ENCODE data around the gene ITLN2. TPM values are rescaled to one million over a fixed set of nuclear protein-coding genes. Genes with fewer than 3 reads are reported as not detected.
A peak's percentile ranks its signal among the peaks of the same experiment; 100 is the strongest.

The ITLN2 gene
- total and polyA plus RNA-seq, 10 of the 15 experiments (the other 5 are each of a cell fraction or from before 2014, with no cell fraction given): not detected

DNA sequence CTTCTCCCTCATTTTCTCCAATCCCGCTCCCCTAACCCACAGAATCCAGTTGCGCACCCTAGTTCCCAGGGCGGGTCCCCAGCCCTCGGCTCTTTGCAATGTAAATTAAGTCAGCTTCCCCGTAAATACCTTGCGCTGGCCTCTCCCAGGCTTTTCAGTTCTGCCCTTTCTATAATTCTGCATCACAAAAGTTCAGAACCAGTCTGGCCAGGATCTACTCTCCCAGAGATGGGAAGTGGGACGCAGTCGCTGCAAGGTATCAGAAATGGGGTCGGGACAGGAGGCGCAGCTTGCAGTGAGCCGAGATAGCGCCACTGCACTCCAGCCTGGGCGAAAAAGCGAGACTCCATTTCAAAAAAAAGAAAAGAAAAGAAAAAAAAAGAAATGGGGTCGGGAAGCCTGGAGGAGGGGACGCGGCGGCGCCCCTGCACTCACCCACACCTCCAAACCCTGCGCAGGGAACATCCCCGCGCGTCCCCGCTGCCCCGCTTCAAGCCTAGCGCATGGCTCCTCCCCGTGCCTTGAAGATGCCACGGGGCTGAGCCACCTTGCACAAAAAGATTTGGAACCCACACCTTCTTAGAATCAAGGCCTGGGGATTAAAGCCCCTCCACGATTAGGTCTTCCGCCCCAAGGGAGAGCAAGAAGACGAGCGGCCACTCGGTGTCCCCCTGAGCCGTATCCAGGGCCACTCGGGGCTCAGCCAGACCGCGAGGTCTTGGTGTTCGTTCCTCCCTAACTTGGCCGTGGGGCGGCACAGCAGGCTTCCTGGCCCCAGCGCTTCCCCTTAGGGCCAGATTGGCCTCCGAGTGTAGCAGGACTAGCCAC is 27.2 kb upstream of the ITLN2 start:
- FAIRE-seq: no peak
- POLR2A ChIA-PET: no interaction called here
- no peak overlapping the region for H2AFZ ChIP-seq (ENCODE audit: control insufficient read depth, low read depth, low read length)

DNA sequence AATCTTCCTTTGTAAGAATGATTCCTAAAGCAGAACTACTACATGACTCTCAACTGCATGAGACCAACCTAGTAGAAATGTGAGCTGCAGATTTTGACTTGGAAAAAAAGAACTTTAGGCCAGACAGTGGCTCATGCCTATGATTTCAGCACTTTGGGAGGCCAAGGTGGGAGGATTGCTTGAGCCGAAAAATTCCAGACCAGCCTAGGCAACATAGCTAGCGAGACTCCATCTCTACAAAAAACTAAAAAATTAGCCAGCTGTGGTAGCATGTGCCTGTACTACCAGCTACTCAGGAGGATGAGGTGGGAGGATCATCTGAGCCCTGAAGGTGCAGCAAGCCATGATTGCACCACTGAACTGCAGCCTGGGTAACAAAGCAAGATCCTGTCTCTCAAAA is 24.7 kb upstream of the ITLN2 start:
- Histone ChIP-seq H3K27me3 (replicated peaks in 1 of 2; ENCODE audit: control insufficient read depth in 2 of 2, insufficient read depth in 2 of 2, low read length in 1 of 2) (no peaks in the 10 kb centered on the region; a peak in 2 of 4 replicates), H3K9me3 (replicated peaks; ENCODE audit: control insufficient read depth, insufficient read depth, low read length) (no peaks in the 10 kb centered on the region), H2AFZ (ENCODE audit: control insufficient read depth, low read depth, low read length) (no peak overlapping the region), H3K36me3 (ENCODE audit: control insufficient read depth in 2 of 2, insufficient read depth in 2 of 2, low read length in 1 of 2) (no peaks in the 10 kb centered on the region), H3K9ac (ENCODE audit: control insufficient read depth, insufficient read depth, low read length) (no peak overlapping the region), H3K4me1 (ENCODE audit: control insufficient read depth, insufficient read depth, low read length) (peaks cover 10% of the 10 kb centered on the region), H3K4me3 (no peak overlapping the region), H3K79me2 (ENCODE audit: control insufficient read depth, insufficient read depth, low read length) (no peaks in the 10 kb centered on the region), H3K4me2 (ENCODE audit: control insufficient read depth, insufficient read depth) (no peak overlapping the region), H3K27ac (ENCODE audit: control insufficient read depth, insufficient read depth) (no peak overlapping the region), H4K20me1 (ENCODE audit: control insufficient read depth, insufficient read depth) (no peaks in the 10 kb centered on the region)
- ChIA-PET RAD21 (ENCODE audit: unreplicated experiment) (interaction anchor here (1.0 to 4.2 kb wide), 3 partner anchors 10 to 141 kb away, joined by 3 to 21 read pairs (median 3); no protein-coding TSS in a partner anchor), POLR2A (no interaction called here), SMC1A (ENCODE audit: uncharacterized antibody, unreplicated experiment) (interaction anchor here (0.8 to 4.9 kb wide), 4 partner anchors 27 to 202 kb away, joined by 3 to 21 read pairs (median 4); no protein-coding TSS in a partner anchor), CTCF (interaction anchor here (0.8 to 11.0 kb wide), 9 partner anchors 10 to 203 kb away, joined by 3 to 75 read pairs (median 3); partner anchors contain the start of genes ITLN2 and KLHDC9)
- in situ Hi-C loops (cut with MboI) (no loop called here), intact Hi-C loops (cut with micrococcal nuclease; ENCODE audit: unreplicated experiment) (no loop called here)
- ATAC-seq (no peak), FAIRE-seq (no peak), DNase-seq (ENCODE audit: low read depth, low spot score) (no peak)
- TF ChIP-seq SPI1 (IDR thresholded peaks at IDR 0.05; ENCODE audit: borderline replicate concordance, insufficient read depth, low read depth, low read length) (no peak), EGR1 (IDR thresholded peaks at IDR 0.05; ENCODE audit: borderline replicate concordance in 1 of 2, low read depth in 2 of 2, low read length in 2 of 2) (no peak)
- WGBS (ENCODE audit: insufficient coverage, insufficient replicate concordance, low lambda C conversion rate, missing lambda C conversion rate): 86% methylated on average over 2 of the region's 2 CpGs
- no TSS peak for BruUV-seq (replicated peaks)

More for the DNA sequence above, 27.2 kb upstream of the ITLN2 start:
- Histone ChIP-seq H3K27me3 (replicated peaks in 1 of 2; ENCODE audit: control insufficient read depth in 2 of 2, insufficient read depth in 2 of 2, low read length in 1 of 2) (no peaks in the 10 kb centered on the region; a peak in 2 of 4 replicates), H3K9ac (ENCODE audit: control insufficient read depth, insufficient read depth, low read length) (no peak overlapping the region), H3K4me2 (ENCODE audit: control insufficient read depth, insufficient read depth) (peak overlapping the region; percentile 36; the same call in 1 of the 2 replicates), H3K4me1 (ENCODE audit: control insufficient read depth, insufficient read depth, low read length) (no peaks in the 10 kb centered on the region), H3K79me2 (ENCODE audit: control insufficient read depth, insufficient read depth, low read length) (no peaks in the 10 kb centered on the region), H4K20me1 (ENCODE audit: control insufficient read depth, insufficient read depth) (no peaks in the 10 kb centered on the region), H3K4me3 (0 out of 2 replicates have a peak overlapping the region, but pooled peaks have one; percentile 3), H3K27ac (ENCODE audit: control insufficient read depth, insufficient read depth) (no peak overlapping the region), H3K9me3 (replicated peaks; ENCODE audit: control insufficient read depth, insufficient read depth, low read length) (no peaks in the 10 kb centered on the region; the same call in 2 of the 3 replicates), H3K36me3 (ENCODE audit: control insufficient read depth in 2 of 2, insufficient read depth in 2 of 2, low read length in 1 of 2) (no peaks in the 10 kb centered on the region)
- in situ Hi-C loops (cut with MboI): no loop called here
- ChIA-PET CTCF (no interaction called here), SMC1A (ENCODE audit: uncharacterized antibody, unreplicated experiment) (no interaction called here), RAD21 (ENCODE audit: unreplicated experiment) (no interaction called here)
- BruUV-seq (replicated peaks): no TSS peak
- intact Hi-C loops (cut with micrococcal nuclease; ENCODE audit: unreplicated experiment): no loop called here
- TF ChIP-seq EZH2 (IDR thresholded peaks at IDR 0.05; ENCODE audit: borderline replicate concordance, control insufficient read depth, low read depth, low read length) (0 out of 2 replicates have a peak, but pooled peaks have one; percentile 46), HDAC6 (IDR thresholded peaks at IDR 0.05; ENCODE audit: unreplicated experiment) (peak; percentile 71), ZNF24 (IDR thresholded peaks at IDR 0.05) (no peak)
- ATAC-seq (peak; percentile 59), DNase-seq (ENCODE audit: low read depth, low spot score) (no peak)
- 10% methylated on average over 40 of the region's 42 CpGs for WGBS (ENCODE audit: insufficient coverage, insufficient replicate concordance, low lambda C conversion rate, missing lambda C conversion rate)
